HL-60/S4 (cell line): ENCODE measurements around the gene TBCB.
"Not testable (repeated sequence)": the region's sequence is repeated elsewhere in the genome, so short reads cannot be mapped to it uniquely, and the experiment has no call there.

Experiments used
- in situ Hi-C: fragments of 300-500 bp; cut with MboI; formaldehyde crosslinking; loops from 2 replicates; pipeline ENCODE4 v1.14.3; 2022; ENCODE audit warnings: low sequenced_read_pairs

TBCB gene

GRCh38 chr19:36101550-36102327 is 13.5 kb upstream of the TBCB start:
- in situ Hi-C loops = no loop called here

- in situ Hi-C loops = no loop called here
Observed at GRCh38 chr19:36103040-36103626, 12.1 kb upstream of the TBCB start.

- in situ Hi-C loops = no loop called here
Observed at GRCh38 chr19:36103842-36104552, 11.3 kb upstream of the TBCB start.

- in situ Hi-C loops = no loop called here
Observed at GRCh38 chr19:36106441-36106840, 8.8 kb upstream of the TBCB start.

- in situ Hi-C loops = no loop called here
Observed at GRCh38 chr19:36106991-36107390, 8.3 kb upstream of the TBCB start.

DNA sequence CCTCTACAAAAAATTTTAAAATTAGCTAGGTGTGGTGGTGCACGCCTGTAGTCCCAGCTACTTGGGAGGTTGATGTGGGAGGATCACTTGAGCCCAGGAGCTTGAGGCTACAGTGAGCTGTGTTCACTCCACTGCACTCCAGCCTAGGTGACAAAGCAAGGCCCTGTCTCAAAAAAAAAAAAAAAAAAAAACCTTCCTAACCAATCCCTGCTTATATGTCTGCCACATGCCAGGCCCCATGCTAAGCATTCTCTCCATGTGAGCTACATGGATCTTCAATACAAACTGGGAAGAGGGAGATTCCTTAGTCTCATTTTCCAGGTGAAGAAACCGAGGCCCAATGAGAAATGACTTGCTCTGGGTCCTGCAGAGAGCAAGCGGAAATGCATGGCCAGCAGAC is 6.6 kb upstream of the TBCB start:
- in situ Hi-C loops = no loop called here

- in situ Hi-C loops = no loop called here
Observed at GRCh38 chr19:36110487-36111199, 4.6 kb upstream of the TBCB start, which contains the start of gene OVOL3. Gene OVOL3 (plus strand): TSS chr19:36111143. CDS start chr19:36111203, 60 bp downstream.

DNA sequence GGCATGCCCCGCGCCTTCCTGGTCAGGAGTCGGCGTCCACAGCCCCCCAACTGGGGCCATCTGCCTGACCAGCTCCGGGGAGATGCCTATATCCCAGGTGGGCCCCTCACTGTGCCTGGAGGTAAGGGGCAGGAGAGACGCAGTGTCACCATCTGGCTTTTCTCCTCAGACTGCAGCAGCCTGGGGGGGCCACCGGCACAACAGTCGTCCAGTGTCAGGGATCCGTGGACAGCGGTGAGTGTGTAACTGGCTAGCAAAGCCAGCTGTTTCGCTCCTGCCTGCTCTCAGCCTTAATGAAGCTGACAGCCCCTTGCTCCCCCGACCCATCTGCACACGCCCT is 4.1 kb upstream of the TBCB start:
- in situ Hi-C loops = no loop called here

- in situ Hi-C loops = no loop called here
Observed at GRCh38 chr19:36112678-36113077, 2.6 kb upstream of the TBCB start.

DNA sequence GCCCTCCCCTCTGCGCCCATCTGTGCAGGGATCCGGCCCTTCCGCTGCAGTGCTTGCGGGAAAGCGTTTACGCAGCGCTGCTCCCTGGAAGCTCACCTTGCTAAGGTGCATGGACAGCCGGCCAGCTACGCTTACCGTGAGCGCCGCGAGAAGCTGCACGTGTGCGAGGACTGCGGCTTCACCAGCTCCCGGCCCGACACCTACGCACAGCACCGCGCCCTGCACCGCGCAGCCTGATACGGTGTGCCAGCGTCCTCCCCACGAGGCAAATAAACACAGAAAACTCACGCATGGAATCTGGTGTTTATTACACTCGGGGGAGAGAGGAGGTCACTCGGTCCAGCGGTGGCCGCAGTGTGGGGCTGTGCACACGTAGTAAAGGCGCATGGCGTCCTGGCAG is 1.8 kb upstream of the TBCB start:
- in situ Hi-C loops = no loop called here

DNA sequence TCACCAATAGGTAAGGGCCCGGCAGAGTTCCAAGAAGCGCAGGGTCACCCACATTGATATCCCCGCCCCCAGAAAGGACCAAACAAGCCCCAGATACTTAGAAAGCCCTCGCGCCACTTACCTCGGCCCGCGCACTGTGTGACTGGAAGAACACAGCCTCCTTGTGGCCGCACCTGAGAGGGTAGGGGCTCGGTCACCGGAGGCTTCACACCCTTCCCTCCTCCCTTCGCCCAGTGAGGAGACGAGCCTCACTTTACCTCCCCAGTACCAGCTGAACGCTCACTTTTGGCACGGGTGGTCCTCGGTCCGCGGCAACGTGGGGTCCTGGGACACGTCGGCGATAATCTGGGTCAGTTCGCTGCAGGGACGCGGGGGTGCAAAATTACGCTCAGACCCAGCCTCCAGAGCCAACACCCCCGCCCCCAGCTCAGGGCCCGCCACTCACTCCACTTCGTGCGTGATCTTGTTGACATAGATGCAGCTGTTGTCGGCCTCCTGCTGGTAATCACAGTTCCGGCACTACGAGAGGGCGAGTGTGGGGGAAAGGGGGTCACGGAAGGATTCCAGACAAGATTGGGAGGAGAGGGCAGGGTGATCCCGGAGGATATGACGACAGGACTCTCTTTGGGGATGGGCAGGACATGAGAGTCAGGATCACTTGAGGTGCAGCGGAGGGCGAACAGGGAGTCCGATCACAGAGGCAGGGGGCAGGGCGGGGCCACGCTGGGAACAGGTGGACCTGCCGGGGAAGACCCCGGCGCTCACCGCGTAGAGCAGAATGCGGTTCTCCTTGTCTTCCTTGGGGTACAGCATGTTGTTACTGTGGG is 1.2 kb upstream of the TBCB start:
- in situ Hi-C loops = no loop called here

- in situ Hi-C loops = no loop called here
Observed at GRCh38 chr19:36114721-36115452, 381 bp upstream of the TBCB start, which contains the start of gene POLR2I. Gene POLR2I (minus strand): TSS chr19:36114875. CDS start chr19:36114856, 19 bp downstream.

- in situ Hi-C loops = no loop called here
Observed at GRCh38 chr19:36116344-36116637, 1.0 kb downstream of the TBCB start.

DNA sequence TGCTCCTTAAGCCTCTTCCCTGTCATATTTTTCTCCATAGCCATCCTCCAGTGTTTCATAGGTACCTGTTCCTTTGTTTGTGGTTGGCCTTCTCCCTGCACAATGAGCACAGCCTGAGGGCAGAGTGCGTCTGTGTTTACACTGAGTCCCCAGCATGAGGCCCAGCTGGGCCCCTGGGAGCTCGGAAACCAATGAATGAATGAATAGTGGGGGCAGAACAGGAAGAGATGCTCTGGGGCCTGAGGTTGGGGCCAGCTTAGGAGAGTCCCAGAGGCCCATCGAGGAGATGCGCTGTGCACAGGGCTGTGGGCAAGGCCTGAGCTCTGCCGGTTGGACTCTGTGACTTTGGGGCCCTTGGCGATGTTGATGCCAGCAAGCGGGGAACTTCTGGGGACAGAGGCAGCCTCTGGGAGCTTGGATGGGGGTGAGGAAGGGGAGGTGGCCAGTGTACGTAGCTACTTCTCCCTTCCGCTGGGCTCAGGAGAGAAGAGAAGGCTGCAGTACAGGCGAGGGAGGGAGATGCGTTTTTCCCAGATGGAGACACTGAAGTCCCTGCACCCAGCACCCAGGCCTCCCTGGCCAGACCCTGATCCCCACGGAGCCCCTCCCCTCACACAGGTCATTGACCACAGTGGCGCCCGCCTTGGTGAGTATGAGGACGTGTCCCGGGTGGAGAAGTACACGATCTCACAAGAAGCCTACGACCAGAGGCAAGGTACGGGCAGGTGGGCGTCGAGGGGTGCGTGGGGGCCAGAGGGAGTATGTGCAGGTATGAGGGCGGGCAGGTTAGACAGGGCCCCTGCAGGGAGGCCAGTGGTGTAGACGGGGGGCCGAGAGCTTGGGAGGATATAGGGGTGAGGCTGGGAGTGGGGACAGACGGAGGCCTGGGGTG is 5.1 kb downstream of the TBCB start:
- in situ Hi-C loops = no loop called here

DNA sequence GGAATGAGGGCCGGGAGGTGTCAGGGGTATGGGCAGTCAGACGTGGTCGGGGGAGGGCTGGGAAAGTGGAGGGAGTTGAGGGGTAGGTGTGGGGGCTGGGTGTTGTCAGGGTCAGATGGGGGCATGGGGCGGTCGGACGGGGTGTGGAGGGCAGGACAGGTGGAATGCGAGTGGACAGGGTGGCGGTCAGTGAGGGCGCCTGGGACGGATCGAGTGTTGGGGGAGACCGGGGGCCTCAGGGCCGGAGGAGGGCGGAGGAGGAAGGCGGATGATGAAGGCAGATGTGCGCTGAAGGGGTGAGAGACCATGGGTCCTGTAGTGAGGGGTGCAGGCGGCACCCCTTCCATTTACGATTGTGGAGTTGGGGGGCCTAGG is 5.7 kb downstream of the TBCB start:
- in situ Hi-C loops = no loop called here

DNA sequence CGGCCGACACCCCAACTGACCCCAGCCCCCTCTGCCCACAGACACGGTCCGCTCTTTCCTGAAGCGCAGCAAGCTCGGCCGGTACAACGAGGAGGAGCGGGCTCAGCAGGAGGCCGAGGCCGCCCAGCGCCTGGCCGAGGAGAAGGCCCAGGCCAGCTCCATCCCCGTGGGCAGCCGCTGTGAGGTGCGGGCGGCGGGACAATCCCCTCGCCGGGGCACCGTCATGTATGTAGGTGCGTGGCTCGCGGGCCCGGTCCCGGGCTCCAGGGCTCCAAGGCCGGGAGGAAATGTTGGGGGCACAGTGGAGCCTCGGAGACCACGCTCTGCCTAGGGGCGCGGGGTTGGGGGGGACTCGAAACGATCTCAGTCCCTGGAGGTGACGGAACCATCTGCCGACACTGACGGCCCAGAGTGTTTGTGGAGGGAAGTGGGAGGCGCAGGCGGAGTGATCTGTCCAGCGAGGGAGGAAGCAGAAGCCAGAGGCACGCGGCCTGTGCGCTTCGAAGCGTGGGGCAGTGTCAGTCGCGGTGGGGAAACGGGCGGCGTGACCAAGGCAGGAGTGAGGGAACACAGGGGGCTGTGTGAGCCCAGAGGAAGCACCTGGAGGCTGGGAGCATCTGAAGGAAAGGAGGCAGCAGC is 6.3 kb downstream of the TBCB start:
- in situ Hi-C loops = no loop called here

- in situ Hi-C loops = loop anchor here (5.0 kb wide), 1 partner anchor 47 kb away; no protein-coding TSS in a partner anchor
Observed at GRCh38 chr19:36125557-36125956, 10.3 kb downstream of the TBCB start.

DNA sequence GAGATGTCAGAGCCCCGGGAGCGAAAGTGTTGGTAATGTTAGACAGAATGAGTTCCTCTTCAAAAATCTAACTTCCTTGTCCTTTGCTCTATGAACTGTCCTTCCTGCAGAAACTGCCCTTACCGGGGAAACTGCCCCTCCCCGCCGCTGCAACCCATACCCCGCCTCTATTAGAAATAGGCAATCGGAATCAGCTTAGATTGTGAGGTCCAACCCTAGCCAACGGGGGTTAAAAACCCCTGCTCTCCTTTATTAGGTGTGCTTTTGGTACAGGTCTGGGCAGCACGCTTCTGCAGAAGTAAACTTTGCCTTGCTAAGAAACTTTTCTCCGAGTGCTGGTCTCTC is 13.1 kb downstream of the TBCB start:
- in situ Hi-C loops = loop anchor here (5.0 kb wide), 1 partner anchor 44 kb away; no protein-coding TSS in a partner anchor

GRCh38 chr19:36131221-36131620 is 16.0 kb downstream of the TBCB start:
- in situ Hi-C loops = not testable (repeated sequence)
